SK-N-SH (cell line): ENCODE results near the gene SLF2. TPM values are rescaled to one million over a fixed set of nuclear protein-coding genes. Genes with fewer than 3 reads are reported as not detected.

Experiments used
- CTCF ChIA-PET: fragments of 300-600, 350-600 bp; formaldehyde crosslinking; extraction: SDS; loops from one replicate; lab custom pipeline; 2021; lab: Yijun Ruan, JAX
- POLR2A ChIA-PET: fragments of 350-600 bp; sonication (Branson Sonifier 250); formaldehyde crosslinking; extraction: SDS; loops from one replicate; lab custom pipeline; 2020; ENCODE audit warnings: antibody characterized with exemption, inconsistent platforms; lab: Yijun Ruan, JAX
- DNase-seq: peaks from one replicate; pipeline ENCODE4 v3.0.0; 2012
- H2AFZ ChIP-seq: fragments of 200-600 bp; sonication (generic); 2 replicates; pipeline ENCODE4 v1.8.1; 2016; ENCODE audit warnings: antibody characterized with exemption, mild to moderate bottlenecking, low read depth
- H3F3A ChIP-seq: fragments of 200-600 bp; sonication (generic); replicated peaks from 2 replicates; pipeline ENCODE3; 2016; ENCODE audit warnings: antibody characterized with exemption, mild to moderate bottlenecking; ENCODE audit not compliant: insufficient read depth
- H3K27ac ChIP-seq, 2 experiments: fragments of 200-500 bp in 1 of 2; fragments of 200-600 bp in 1 of 2; sonication (Bioruptor generic) in 1 of 2; sonication (generic), shearing (Covaris generic) in 1 of 2; 2 replicates each; pipeline versions ENCODE4 v1.5.1 to v1.6.1; 2014 to 2016; ENCODE audit warnings: low read depth in 2 of 2, inconsistent platforms in 1 of 2, low read length in 1 of 2, mild to moderate bottlenecking in 1 of 2, mixed read lengths in 1 of 2
- H3K27me3 ChIP-seq: fragments of 200-600 bp; sonication (generic), shearing (Covaris generic); 2 replicates; pipeline ENCODE4 v1.6.1; 2016; ENCODE audit warnings: mixed run types; ENCODE audit not compliant: insufficient read depth
- H3K36me3 ChIP-seq, 2 experiments: fragments of 200-500 bp in 1 of 2; fragments of 200-600 bp in 1 of 2; sonication (Bioruptor generic) in 1 of 2; sonication (generic) in 1 of 2; replicated peaks in 1 of 2; 2 replicates each; pipeline versions ENCODE3 to v1.5.1; 2014 to 2016; ENCODE audit warnings: low read length in 1 of 2, mild to moderate bottlenecking in 1 of 2; ENCODE audit not compliant: insufficient read depth in 2 of 2, control insufficient read depth in 1 of 2
- H3K4me1 ChIP-seq, 2 experiments: fragments of 200-500 bp in 1 of 2; fragments of 200-600 bp in 1 of 2; sonication (Bioruptor generic) in 1 of 2; sonication (generic), shearing (Covaris generic) in 1 of 2; 2 replicates each; pipeline versions ENCODE4 v1.5.1 to v1.6.1; 2014 to 2016; ENCODE audit warnings: low read depth in 1 of 2, low read length in 1 of 2, mixed run types in 1 of 2; ENCODE audit not compliant: insufficient read depth in 2 of 2, control insufficient read depth in 1 of 2
- H3K4me2 ChIP-seq: fragments of 200-600 bp; sonication (generic), shearing (Covaris generic); 2 replicates; pipeline ENCODE4 v1.6.1; 2017; ENCODE audit warnings: mixed run types
- H3K4me3 ChIP-seq, 2 experiments: fragments of 200-500 bp in 1 of 2; fragments of 200-600 bp in 1 of 2; sonication (Bioruptor generic) in 1 of 2; sonication (generic), shearing (Covaris generic) in 1 of 2; 2 replicates each; pipeline versions ENCODE4 v1.5.1 to v1.8.1; 2014 to 2016; ENCODE audit warnings: low read depth in 2 of 2, inconsistent platforms in 1 of 2, low read length in 1 of 2, mild to moderate bottlenecking in 1 of 2, mixed read lengths in 1 of 2, moderate library complexity in 1 of 2
- H3K79me2 ChIP-seq: fragments of 200-600 bp; sonication (generic); 2 replicates; pipeline ENCODE4 v1.8.1; 2017; ENCODE audit warnings: mild to moderate bottlenecking; ENCODE audit not compliant: insufficient read depth
- H3K9ac ChIP-seq: fragments of 200-600 bp; sonication (generic); 2 replicates; pipeline ENCODE4 v1.6.1; 2017; ENCODE audit warnings: mixed run types
- H3K9me2 ChIP-seq: fragments of 200-600 bp; sonication (generic); 2 replicates; pipeline ENCODE4 v1.6.1; 2017; ENCODE audit warnings: mixed run types
- H3K9me3 ChIP-seq: fragments of 200-600 bp; sonication (generic); 2 replicates; pipeline ENCODE4 v1.6.1; 2017; ENCODE audit warnings: mixed run types, mild to moderate bottlenecking, moderate library complexity
- H4K20me1 ChIP-seq: fragments of 200-600 bp; sonication (generic); 2 replicates; pipeline ENCODE4 v1.6.1; 2017; ENCODE audit warnings: mild to moderate bottlenecking, mixed run types; ENCODE audit not compliant: insufficient read depth
- CHD2 ChIP-seq: fragments of 150-350 bp; IDR thresholded peaks from 2 replicates; pipeline ENCODE4 v1.6.1; 2018; ENCODE audit warnings: low read length; ENCODE audit not compliant: partially characterized antibody
- ELF1 ChIP-seq: IDR thresholded peaks from 2 replicates; pipeline ENCODE4 v1.4.0; 2012
- EP300 ChIP-seq, 2 experiments: IDR thresholded peaks; 2 replicates each; pipeline versions ENCODE4 v1.4.0 to v1.6.1; 2012; ENCODE audit warnings: borderline replicate concordance in 1 of 2, low read depth in 1 of 2, low read length in 1 of 2
- FOXJ3 ChIP-seq: sonication (generic); formaldehyde crosslinking; IDR thresholded peaks from 2 replicates; pipeline ENCODE4 v1.5.1; 2020; ENCODE audit warnings: mild to moderate bottlenecking, missing genetic modification reagents
- GABPA ChIP-seq: IDR thresholded peaks from 2 replicates; pipeline ENCODE4 v1.4.0; 2012; ENCODE audit warnings: low read depth, mild to moderate bottlenecking
- GATA2 ChIP-seq: sonication (generic); formaldehyde crosslinking; IDR thresholded peaks from 2 replicates; pipeline ENCODE4 v1.5.0; 2020; ENCODE audit warnings: mild to moderate bottlenecking, missing genetic modification reagents
- NRF1 ChIP-seq: IDR thresholded peaks from 2 replicates; pipeline ENCODE4 v1.6.1; 2012; ENCODE audit warnings: low read depth, mild to moderate bottlenecking, low read length
- RAD21 ChIP-seq: IDR thresholded peaks from 2 replicates; pipeline ENCODE4 v1.6.1; 2012; ENCODE audit warnings: mild to moderate bottlenecking, low read length
- SIN3A ChIP-seq: IDR thresholded peaks from 2 replicates; pipeline ENCODE4 v1.6.1; 2012; ENCODE audit warnings: low read depth, mild to moderate bottlenecking, low read length, moderate library complexity, borderline replicate concordance
- TAF1 ChIP-seq: IDR thresholded peaks from 2 replicates; pipeline ENCODE4 v1.6.1; 2012; ENCODE audit warnings: low read depth, mild to moderate bottlenecking, low read length, moderate library complexity, borderline replicate concordance
- TCF12 ChIP-seq: IDR thresholded peaks from 2 replicates; pipeline ENCODE4 v1.4.0; 2012
- TEAD4 ChIP-seq: IDR thresholded peaks from 2 replicates; pipeline ENCODE4 v1.4.0; 2012; ENCODE audit warnings: mild to moderate bottlenecking, borderline replicate concordance; ENCODE audit not compliant: insufficient read depth
- USF1 ChIP-seq: IDR thresholded peaks from 2 replicates; pipeline ENCODE4 v1.4.0; 2012; ENCODE audit warnings: low read depth, borderline replicate concordance
- YY1 ChIP-seq: IDR thresholded peaks from 2 replicates; pipeline ENCODE4 v1.4.0; 2012; ENCODE audit warnings: low read depth, mild to moderate bottlenecking
- ZBTB33 ChIP-seq: IDR thresholded peaks from 2 replicates; pipeline ENCODE4 v1.4.0; 2012; ENCODE audit warnings: low read depth, borderline replicate concordance
- WGBS: methylation state at CpG from one replicate; pipeline ENCODE4 v1.1.6; 2017; ENCODE audit warnings: low lambda C conversion rate; 5-methylcytosine and 5-hydroxymethylcytosine counted together
- polyA plus RNA-seq, 3 experiments: library from polyadenylated mRNA; depleted of rRNA; stranded (reverse); fragments of >200 nt; gene quantifications; 2 replicates each; pipeline ENCODE4 v1.2.3, GENCODE V29; 2012

Gene SLF2
- polyA plus RNA-seq, 1 of the 3 experiments (the other 2 are of a cell fraction) = 6.3 TPM

- no peak for DNase-seq
- Histone ChIP-seq H3K9me3 (no peaks in the 10 kb centered on the region), H4K20me1 (0 out of 2 replicates have a peak, but pooled peaks cover 4% of the 10 kb centered on the region), H3K4me3 (peak overlapping the region in 1 of 2 experiments; percentile 98; a peak in 2 of 4 replicates), H3K9me2 (no peaks in the 10 kb centered on the region), H3K27ac (no peak overlapping the region), H2AFZ (no peak overlapping the region), H3K9ac (no peak overlapping the region), H3K27me3 (no peaks in the 10 kb centered on the region), H3K4me1 (peaks cover 21 to 45% of the 10 kb centered on the region in 2 experiments), H3K79me2 (peaks cover 57% of the 10 kb centered on the region), H3K4me2 (peak overlapping the region; percentile 98), H3F3A (peaks cover 4% of the 10 kb centered on the region), H3K36me3 (peaks cover 29 to 52% of the 10 kb centered on the region in 2 experiments)
- ChIA-PET POLR2A (no interaction called here), CTCF (interaction anchor here (1.1 to 24.5 kb wide), 5 partner anchors 9 to 52 kb away, joined by 3 to 443 read pairs (median 17); partner anchors contain the start of gene LZTS2)
- no peak for TF ChIP-seq USF1
- TF ChIP-seq ZBTB33 = no peak
- no peak for TF ChIP-seq TAF1
- no peak for TF ChIP-seq YY1
- no peak for TF ChIP-seq CHD2
- TF ChIP-seq NRF1 = no peak
- no peak for TF ChIP-seq EP300 (IDR thresholded peaks at IDR 0.05; ENCODE audit: borderline replicate concordance in 1 of 2, low read depth in 1 of 2, low read length in 1 of 2)
- no peak for TF ChIP-seq FOXJ3
- TF ChIP-seq TEAD4 = no peak
- no peak for TF ChIP-seq SIN3A
- TF ChIP-seq ELF1 = no peak
- TF ChIP-seq RAD21 = no peak
- no peak for TF ChIP-seq TCF12
- no peak for TF ChIP-seq GABPA
- TF ChIP-seq GATA2 (CRISPR knock-in tag) = no peak
- WGBS = 83% methylated on average over 19 of the region's 21 CpGs
These were observed 76.3 kb downstream of the SLF2 start for GRCh38 chr10:100989088-100989487.
